Thyroid gland (tissue), 4 donors: ENCODE measurements around the gene BTN1A1. TPM values are rescaled to one million over a fixed set of nuclear protein-coding genes. Genes with fewer than 3 reads are reported as not detected.
"Not testable (repeated sequence)": the region's sequence is repeated elsewhere in the genome, so short reads cannot be mapped to it uniquely, and the experiment has no call there.

Experiments used
- DNase-seq, 2 donors: peaks; one replicate each; pipeline ENCODE4 v3.0.0-alpha.2; 2019
- H3K27ac ChIP-seq, 3 donors: fragments of 200-600 bp; sonication (generic); 1 replicate in 2 of 3; 2 replicates in 1 of 3; pipeline ENCODE4 v1.5.1; 2016 to 2019; ENCODE audit warnings: mild to moderate bottlenecking in 1 of 3, moderate library complexity in 1 of 3
- H3K27me3 ChIP-seq: fragments of 200-600 bp; sonication (generic); one replicate; pipeline ENCODE4 v1.5.1; 2019
- H3K36me3 ChIP-seq, 2 donors: fragments of 200-600 bp; sonication (generic); one replicate each; pipeline ENCODE4 v1.5.1; 2016 to 2019
- H3K4me1 ChIP-seq, 2 donors: fragments of 200-600 bp; sonication (generic); one replicate each; pipeline ENCODE4 v1.5.1; 2017 to 2019
- H3K4me3 ChIP-seq, 3 donors: fragments of 200-600 bp; sonication (generic); replicated peaks in 1 of 3; 1 replicate in 2 of 3; 2 replicates in 1 of 3; pipeline ENCODE4 v1.5.1; 2016; ENCODE audit warnings: mild to moderate bottlenecking in 1 of 3
- H3K9me3 ChIP-seq: fragments of 200-600 bp; sonication (generic); one replicate; pipeline ENCODE4 v1.5.1; 2017
- CTCF ChIP-seq, 6 experiments: fragments of 200-600 bp in 3 of 6; fragments of 450-650 bp in 3 of 6; sonication (generic) in 3 of 6; IDR thresholded peaks; one replicate each; pipeline ENCODE4 v1.5.1; 2016 to 2019; ENCODE audit warnings: antibody characterized with exemption in 6 of 6, mild to moderate bottlenecking in 2 of 6, inconsistent platforms in 1 of 6, moderate library complexity in 1 of 6
- POLR2A ChIP-seq, 2 donors: fragments of 450-650 bp; IDR thresholded peaks; one replicate each; pipeline ENCODE4 v1.6.1; 2017; ENCODE audit warnings: antibody characterized with exemption in 2 of 2, mild to moderate bottlenecking in 2 of 2, moderate library complexity in 1 of 2
- WGBS, 2 donors: methylation state at CpG; one replicate each; pipeline ENCODE4 v1.1.5; 2017; 5-methylcytosine and 5-hydroxymethylcytosine counted together
- intact Hi-C: fragments of 100-400 bp; cut with DNase I; formaldehyde crosslinking; loops from one replicate; pipeline ENCODE4 v1.15.1; 2023
- total RNA-seq, 4 donors: library from RNA; depleted of rRNA; stranded (reverse); fragments of >200 nt; gene quantifications; one replicate each; pipeline ENCODE4 v1.2.3, GENCODE V29; 2016

BTN1A1 gene
- total RNA-seq, 4 donors from 2014 or later = not detected

- no peak for DNase-seq
- intact Hi-C loops = no loop called here
- H3K36me3 ChIP-seq = no peaks in the 10 kb centered on the region
- H3K9me3 ChIP-seq = no peaks in the 10 kb centered on the region
- peak overlapping the region in 1 of 3 donors; percentile 97 for H3K27ac ChIP-seq
- WGBS, 2 donors = 69 to 75% methylated on average over 16 of the region's 16 CpGs
- H3K4me3 ChIP-seq = peak overlapping the region in 1 of 3 donors; percentile 92
- H3K4me1 ChIP-seq = peaks cover 17 to 23% of the 10 kb centered on the region in 2 donors
- H3K27me3 ChIP-seq = no peaks in the 10 kb centered on the region
- TF ChIP-seq CTCF (IDR thresholded peaks at IDR 0.05) = no peak
- TF ChIP-seq POLR2A (IDR thresholded peaks at IDR 0.05) = no peak
These were observed 39.0 kb downstream of the BTN1A1 start for GRCh38 chr6:26539071-26539615.

- no peak overlapping the region for H3K4me3 ChIP-seq
- DNase-seq = no peak
- H3K36me3 ChIP-seq = peaks cover 8 to 9% of the 10 kb centered on the region in 2 donors
- no peaks in the 10 kb centered on the region for H3K9me3 ChIP-seq
- WGBS, 2 donors = 62 to 78% methylated on average over 1 of the region's 1 CpG
- H3K27ac ChIP-seq = no peak overlapping the region
- no peak for TF ChIP-seq CTCF (IDR thresholded peaks at IDR 0.05)
- H3K4me1 ChIP-seq = peaks cover 11 to 16% of the 10 kb centered on the region in 2 donors
- H3K27me3 ChIP-seq = no peaks in the 10 kb centered on the region
- intact Hi-C loops = no loop called here
These were observed 41.5 kb downstream of the BTN1A1 start for GRCh38 chr6:26541579-26541978.

- Histone ChIP-seq H3K4me1 (peaks cover 4 to 9% of the 10 kb centered on the region in 2 donors), H3K4me3 (no peak overlapping the region), H3K27ac (no peak overlapping the region), H3K27me3 (no peaks in the 10 kb centered on the region), H3K9me3 (no peaks in the 10 kb centered on the region), H3K36me3 (peaks cover 8 to 9% of the 10 kb centered on the region in 2 donors)
- intact Hi-C loops = no loop called here
- peak in 2 of 6 experiments; percentile 7 to 18 for TF ChIP-seq CTCF (IDR thresholded peaks at IDR 0.05)
- no peak for TF ChIP-seq POLR2A (IDR thresholded peaks at IDR 0.05)
- no peak for DNase-seq
These were observed 43.9 kb downstream of the BTN1A1 start for GRCh38 chr6:26543953-26544352.

GRCh38 chr6:26544473-26544872 is 44.4 kb downstream of the BTN1A1 start:
- Histone ChIP-seq H3K9me3 (no peaks in the 10 kb centered on the region), H3K27ac (no peak overlapping the region), H3K4me3 (no peak overlapping the region), H3K27me3 (no peaks in the 10 kb centered on the region), H3K4me1 (peaks cover 0 to 5% of the 10 kb centered on the region in 2 donors), H3K36me3 (peaks cover 8 to 9% of the 10 kb centered on the region in 2 donors)
- no peak for TF ChIP-seq CTCF (IDR thresholded peaks at IDR 0.05)
- no peak for TF ChIP-seq POLR2A (IDR thresholded peaks at IDR 0.05)
- intact Hi-C loops = no loop called here
- DNase-seq = no peak

GRCh38 chr6:26545627-26546026 is 45.5 kb downstream of the BTN1A1 start:
- peaks cover 0 to 3% of the 10 kb centered on the region in 2 donors for H3K4me1 ChIP-seq
- intact Hi-C loops = no loop called here
- WGBS, 2 donors = 85 to 94% methylated on average over 6 of the region's 6 CpGs
- H3K4me3 ChIP-seq = no peak overlapping the region
- H3K9me3 ChIP-seq = no peaks in the 10 kb centered on the region
- no peak overlapping the region for H3K27ac ChIP-seq
- H3K36me3 ChIP-seq = peaks cover 8 to 9% of the 10 kb centered on the region in 2 donors
- no peaks in the 10 kb centered on the region for H3K27me3 ChIP-seq
- no peak for DNase-seq
- TF ChIP-seq CTCF (IDR thresholded peaks at IDR 0.05) = no peak
- TF ChIP-seq POLR2A (IDR thresholded peaks at IDR 0.05) = no peak

GRCh38 chr6:26547363-26547762 is 47.3 kb downstream of the BTN1A1 start:
- intact Hi-C loops = not testable (repeated sequence)

More at GRCh38 chr6:26547363-26547762, 47.3 kb downstream of the BTN1A1 start:
- H3K4me3 ChIP-seq, H3K4me1 ChIP-seq, H3K27ac ChIP-seq, H3K27me3 ChIP-seq, H3K36me3 ChIP-seq, DNase-seq, H3K9me3 ChIP-seq: not testable (repeated sequence)
- 95 to 97% methylated on average over 18 of the region's 18 CpGs for WGBS, 2 donors
